SK-N-SH (cell line): ENCODE measurements around the gene RGPD3. TPM values are rescaled to one million over a fixed set of nuclear protein-coding genes. Genes with fewer than 3 reads are reported as not detected.

Experiments used
- CTCF ChIA-PET: fragments of 300-600, 350-600 bp; formaldehyde crosslinking; extraction: SDS; loops from one replicate; lab custom pipeline; 2021; lab: Yijun Ruan, JAX
- POLR2A ChIA-PET: fragments of 350-600 bp; sonication (Branson Sonifier 250); formaldehyde crosslinking; extraction: SDS; loops from one replicate; lab custom pipeline; 2020; ENCODE audit warnings: antibody characterized with exemption, inconsistent platforms; lab: Yijun Ruan, JAX
- DNase-seq: peaks from one replicate; pipeline ENCODE4 v3.0.0; 2012
- H2AFZ ChIP-seq: fragments of 200-600 bp; sonication (generic); 2 replicates; pipeline ENCODE4 v1.8.1; 2016; ENCODE audit warnings: antibody characterized with exemption, mild to moderate bottlenecking, low read depth
- H3F3A ChIP-seq: fragments of 200-600 bp; sonication (generic); replicated peaks from 2 replicates; pipeline ENCODE3; 2016; ENCODE audit warnings: antibody characterized with exemption, mild to moderate bottlenecking; ENCODE audit not compliant: insufficient read depth
- H3K27ac ChIP-seq, 2 experiments: fragments of 200-500 bp in 1 of 2; fragments of 200-600 bp in 1 of 2; sonication (Bioruptor generic) in 1 of 2; sonication (generic), shearing (Covaris generic) in 1 of 2; 2 replicates each; pipeline versions ENCODE4 v1.5.1 to v1.6.1; 2014 to 2016; ENCODE audit warnings: low read depth in 2 of 2, inconsistent platforms in 1 of 2, low read length in 1 of 2, mild to moderate bottlenecking in 1 of 2, mixed read lengths in 1 of 2
- H3K27me3 ChIP-seq: fragments of 200-600 bp; sonication (generic), shearing (Covaris generic); 2 replicates; pipeline ENCODE4 v1.6.1; 2016; ENCODE audit warnings: mixed run types; ENCODE audit not compliant: insufficient read depth
- H3K36me3 ChIP-seq, 2 experiments: fragments of 200-500 bp in 1 of 2; fragments of 200-600 bp in 1 of 2; sonication (Bioruptor generic) in 1 of 2; sonication (generic) in 1 of 2; replicated peaks in 1 of 2; 2 replicates each; pipeline versions ENCODE3 to v1.5.1; 2014 to 2016; ENCODE audit warnings: low read length in 1 of 2, mild to moderate bottlenecking in 1 of 2; ENCODE audit not compliant: insufficient read depth in 2 of 2, control insufficient read depth in 1 of 2
- H3K4me1 ChIP-seq, 2 experiments: fragments of 200-500 bp in 1 of 2; fragments of 200-600 bp in 1 of 2; sonication (Bioruptor generic) in 1 of 2; sonication (generic), shearing (Covaris generic) in 1 of 2; 2 replicates each; pipeline versions ENCODE4 v1.5.1 to v1.6.1; 2014 to 2016; ENCODE audit warnings: low read depth in 1 of 2, low read length in 1 of 2, mixed run types in 1 of 2; ENCODE audit not compliant: insufficient read depth in 2 of 2, control insufficient read depth in 1 of 2
- H3K4me2 ChIP-seq: fragments of 200-600 bp; sonication (generic), shearing (Covaris generic); 2 replicates; pipeline ENCODE4 v1.6.1; 2017; ENCODE audit warnings: mixed run types
- H3K4me3 ChIP-seq, 2 experiments: fragments of 200-500 bp in 1 of 2; fragments of 200-600 bp in 1 of 2; sonication (Bioruptor generic) in 1 of 2; sonication (generic), shearing (Covaris generic) in 1 of 2; 2 replicates each; pipeline versions ENCODE4 v1.5.1 to v1.8.1; 2014 to 2016; ENCODE audit warnings: low read depth in 2 of 2, inconsistent platforms in 1 of 2, low read length in 1 of 2, mild to moderate bottlenecking in 1 of 2, mixed read lengths in 1 of 2, moderate library complexity in 1 of 2
- H3K79me2 ChIP-seq: fragments of 200-600 bp; sonication (generic); 2 replicates; pipeline ENCODE4 v1.8.1; 2017; ENCODE audit warnings: mild to moderate bottlenecking; ENCODE audit not compliant: insufficient read depth
- H3K9ac ChIP-seq: fragments of 200-600 bp; sonication (generic); 2 replicates; pipeline ENCODE4 v1.6.1; 2017; ENCODE audit warnings: mixed run types
- H3K9me2 ChIP-seq: fragments of 200-600 bp; sonication (generic); 2 replicates; pipeline ENCODE4 v1.6.1; 2017; ENCODE audit warnings: mixed run types
- H3K9me3 ChIP-seq: fragments of 200-600 bp; sonication (generic); 2 replicates; pipeline ENCODE4 v1.6.1; 2017; ENCODE audit warnings: mixed run types, mild to moderate bottlenecking, moderate library complexity
- H4K20me1 ChIP-seq: fragments of 200-600 bp; sonication (generic); 2 replicates; pipeline ENCODE4 v1.6.1; 2017; ENCODE audit warnings: mild to moderate bottlenecking, mixed run types; ENCODE audit not compliant: insufficient read depth
- CHD2 ChIP-seq: fragments of 150-350 bp; IDR thresholded peaks from 2 replicates; pipeline ENCODE4 v1.6.1; 2018; ENCODE audit warnings: low read length; ENCODE audit not compliant: partially characterized antibody
- CTCF ChIP-seq: fragments of 200-600 bp; sonication (generic); IDR thresholded peaks from 2 replicates; pipeline ENCODE4 v1.6.1; 2017; ENCODE audit warnings: antibody characterized with exemption, mild to moderate bottlenecking, moderate library complexity
- EP300 ChIP-seq, 2 experiments: IDR thresholded peaks; 2 replicates each; pipeline versions ENCODE4 v1.4.0 to v1.6.1; 2012; ENCODE audit warnings: borderline replicate concordance in 1 of 2, low read depth in 1 of 2, low read length in 1 of 2
- EZH2phosphoT487 ChIP-seq: fragments of 200-600 bp; sonication (generic); IDR thresholded peaks from 2 replicates; pipeline ENCODE4 v1.6.1; 2017; ENCODE audit warnings: low read depth, mixed run types, mild to moderate bottlenecking, antibody characterized with exemption, moderate library complexity, borderline replicate concordance
- GABPA ChIP-seq: IDR thresholded peaks from 2 replicates; pipeline ENCODE4 v1.4.0; 2012; ENCODE audit warnings: low read depth, mild to moderate bottlenecking
- GATA2 ChIP-seq: sonication (generic); formaldehyde crosslinking; IDR thresholded peaks from 2 replicates; pipeline ENCODE4 v1.5.0; 2020; ENCODE audit warnings: mild to moderate bottlenecking, missing genetic modification reagents
- IRF3 ChIP-seq: fragments of 150-350 bp; IDR thresholded peaks from 2 replicates; pipeline ENCODE4 v1.6.1; 2016; ENCODE audit warnings: mild to moderate bottlenecking, low read depth, low read length
- JUND ChIP-seq: IDR thresholded peaks from 2 replicates; pipeline ENCODE4 v1.4.0; 2012
- MXI1 ChIP-seq: IDR thresholded peaks from 2 replicates; pipeline ENCODE4 v1.6.1; 2012; ENCODE audit warnings: mild to moderate bottlenecking, low read depth, low read length, improper control_type of control experiment
- POLR2AphosphoS5 ChIP-seq: IDR thresholded peaks from 2 replicates; pipeline ENCODE4 v1.6.1; 2012; ENCODE audit warnings: low read depth, low read length
- RAD21 ChIP-seq: IDR thresholded peaks from 2 replicates; pipeline ENCODE4 v1.6.1; 2012; ENCODE audit warnings: mild to moderate bottlenecking, low read length
- RCOR1 ChIP-seq: fragments of 150-350 bp; IDR thresholded peaks from 2 replicates; pipeline ENCODE4 v1.6.1; 2017; ENCODE audit warnings: antibody characterized with exemption, low read length
- REST ChIP-seq: IDR thresholded peaks from 2 replicates; pipeline ENCODE4 v1.6.1; 2012; ENCODE audit warnings: mild to moderate bottlenecking, low read depth, low read length, moderate library complexity
- RFX5 ChIP-seq: IDR thresholded peaks from 2 replicates; pipeline ENCODE4 v1.6.1; 2012; ENCODE audit warnings: mild to moderate bottlenecking, improper control_type of control experiment, low read length
- TAF1 ChIP-seq: IDR thresholded peaks from 2 replicates; pipeline ENCODE4 v1.6.1; 2012; ENCODE audit warnings: low read depth, mild to moderate bottlenecking, low read length, moderate library complexity, borderline replicate concordance
- USF1 ChIP-seq: IDR thresholded peaks from 2 replicates; pipeline ENCODE4 v1.4.0; 2012; ENCODE audit warnings: low read depth, borderline replicate concordance
- WGBS: methylation state at CpG from one replicate; pipeline ENCODE4 v1.1.6; 2017; ENCODE audit warnings: low lambda C conversion rate; 5-methylcytosine and 5-hydroxymethylcytosine counted together
- polyA plus RNA-seq, 3 experiments: library from polyadenylated mRNA; depleted of rRNA; stranded (reverse); fragments of >200 nt; gene quantifications; 2 replicates each; pipeline ENCODE4 v1.2.3, GENCODE V29; 2012
- TF ChIP-seq, protein P1 (sequence below): IDR thresholded peaks from 2 replicates; pipeline ENCODE4; 2012
- TF ChIP-seq, protein P2 (sequence below): IDR thresholded peaks from 2 replicates; pipeline ENCODE4 v1.4.0; 2012; ENCODE audit warnings: low read depth, borderline replicate concordance

Gene RGPD3
- polyA plus RNA-seq, 1 of the 3 experiments (the other 2 are of a cell fraction): 0.05 TPM

DNA sequence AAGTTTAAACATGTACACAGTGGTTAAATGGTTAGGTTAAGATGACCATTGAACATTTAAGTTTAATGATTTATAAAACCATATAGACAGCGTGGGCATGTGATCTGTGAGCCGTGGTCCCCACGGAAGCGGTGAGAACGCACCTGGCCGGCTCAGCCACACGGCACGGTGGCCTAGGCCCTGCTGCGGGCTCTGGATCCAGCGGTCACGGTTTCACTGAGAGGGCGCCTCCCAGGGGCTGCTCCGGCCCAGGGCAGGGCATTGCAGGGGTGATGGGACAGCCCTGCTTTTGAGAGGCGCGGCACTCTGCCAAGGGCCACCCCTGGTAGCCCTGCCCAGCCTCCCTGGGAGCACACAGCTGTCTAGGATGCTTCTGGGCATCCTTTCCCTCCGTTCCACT is 124.9 kb downstream of the RGPD3 start:
- H3K4me3 ChIP-seq: no peak overlapping the region
- ChIA-PET POLR2A (no interaction called here), CTCF (no interaction called here)
- H2AFZ ChIP-seq: no peak overlapping the region
- H3K27me3 ChIP-seq: no peaks in the 10 kb centered on the region
- no peaks in the 10 kb centered on the region for H3K36me3 ChIP-seq
- no peaks in the 10 kb centered on the region for H3K79me2 ChIP-seq
- no peak for TF ChIP-seq JUND
- no peak for TF ChIP-seq RAD21
- no peak for TF ChIP-seq RCOR1
- TF ChIP-seq POLR2AphosphoS5: no peak
- TF ChIP-seq IRF3: no peak
- no peak for TF ChIP-seq USF1
- TF ChIP-seq RFX5: no peak
- TF ChIP-seq, protein P1, sequence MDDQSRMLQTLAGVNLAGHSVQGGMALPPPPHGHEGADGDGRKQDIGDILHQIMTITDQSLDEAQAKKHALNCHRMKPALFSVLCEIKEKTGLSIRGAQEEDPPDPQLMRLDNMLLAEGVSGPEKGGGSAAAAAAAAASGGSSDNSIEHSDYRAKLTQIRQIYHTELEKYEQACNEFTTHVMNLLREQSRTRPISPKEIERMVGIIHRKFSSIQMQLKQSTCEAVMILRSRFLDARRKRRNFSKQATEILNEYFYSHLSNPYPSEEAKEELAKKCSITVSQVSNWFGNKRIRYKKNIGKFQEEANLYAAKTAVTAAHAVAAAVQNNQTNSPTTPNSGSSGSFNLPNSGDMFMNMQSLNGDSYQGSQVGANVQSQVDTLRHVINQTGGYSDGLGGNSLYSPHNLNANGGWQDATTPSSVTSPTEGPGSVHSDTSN: no peak
- TF ChIP-seq GABPA: no peak
- TF ChIP-seq EP300 (IDR thresholded peaks at IDR 0.05; ENCODE audit: borderline replicate concordance in 1 of 2, low read depth in 1 of 2, low read length in 1 of 2): no peak
- TF ChIP-seq MXI1: no peak
- DNase-seq: no peak
- no peak overlapping the region for H3K4me2 ChIP-seq
- H3K9me2 ChIP-seq: no peaks in the 10 kb centered on the region
- no peak overlapping the region for H3K27ac ChIP-seq
- H3K9ac ChIP-seq: no peak overlapping the region
- whole genome bisulfite sequencing: 72% methylated on average over 11 of the region's 16 CpGs
- peaks cover 0 to 12% of the 10 kb centered on the region in 2 experiments; a peak in 2 of 4 replicates for H3K4me1 ChIP-seq
- H3F3A ChIP-seq: no peaks in the 10 kb centered on the region
- no peaks in the 10 kb centered on the region for H4K20me1 ChIP-seq
- no peaks in the 10 kb centered on the region for H3K9me3 ChIP-seq

DNA sequence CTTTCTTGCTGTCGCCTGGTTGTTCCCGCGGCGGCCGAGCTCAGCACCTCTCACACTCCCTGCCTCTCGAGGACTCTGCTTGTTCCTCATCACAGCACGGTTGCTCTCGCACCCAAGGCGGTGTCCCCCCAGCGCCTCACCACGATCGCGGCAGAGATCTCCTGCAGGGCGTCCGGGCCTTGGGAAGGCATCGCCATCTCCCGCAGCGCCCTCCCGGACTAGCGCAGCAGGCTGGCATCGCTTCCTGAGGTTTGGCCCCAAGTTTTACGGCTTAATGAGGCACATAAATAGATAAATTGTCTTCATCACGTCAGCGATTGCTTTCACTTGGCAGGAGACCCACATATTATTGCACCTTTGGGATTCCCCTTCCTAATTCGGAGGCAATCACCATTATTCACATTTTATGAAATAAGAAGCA is 125.4 kb downstream of the RGPD3 start:
- Histone ChIP-seq H3K4me3 (no peak overlapping the region), H3F3A (no peaks in the 10 kb centered on the region), H3K9me2 (no peaks in the 10 kb centered on the region), H3K79me2 (no peaks in the 10 kb centered on the region), H3K36me3 (no peaks in the 10 kb centered on the region), H3K9me3 (no peaks in the 10 kb centered on the region), H3K4me2 (no peak overlapping the region), H3K9ac (no peak overlapping the region), H4K20me1 (no peaks in the 10 kb centered on the region), H3K27ac (no peak overlapping the region), H3K4me1 (peaks cover 0 to 12% of the 10 kb centered on the region in 2 experiments; a peak in 2 of 4 replicates), H2AFZ (no peak overlapping the region), H3K27me3 (no peaks in the 10 kb centered on the region)
- POLR2A ChIA-PET: no interaction called here
- CTCF ChIA-PET: no interaction called here
- no peak for DNase-seq
- WGBS: 75% methylated on average over 25 of the region's 25 CpGs
- TF ChIP-seq EZH2phosphoT487 (no peak), REST (no peak), GABPA (no peak), TAF1 (no peak), CHD2 (no peak), RAD21 (no peak), GATA2 (no peak), CTCF (no peak)
- TF ChIP-seq, protein P2, sequence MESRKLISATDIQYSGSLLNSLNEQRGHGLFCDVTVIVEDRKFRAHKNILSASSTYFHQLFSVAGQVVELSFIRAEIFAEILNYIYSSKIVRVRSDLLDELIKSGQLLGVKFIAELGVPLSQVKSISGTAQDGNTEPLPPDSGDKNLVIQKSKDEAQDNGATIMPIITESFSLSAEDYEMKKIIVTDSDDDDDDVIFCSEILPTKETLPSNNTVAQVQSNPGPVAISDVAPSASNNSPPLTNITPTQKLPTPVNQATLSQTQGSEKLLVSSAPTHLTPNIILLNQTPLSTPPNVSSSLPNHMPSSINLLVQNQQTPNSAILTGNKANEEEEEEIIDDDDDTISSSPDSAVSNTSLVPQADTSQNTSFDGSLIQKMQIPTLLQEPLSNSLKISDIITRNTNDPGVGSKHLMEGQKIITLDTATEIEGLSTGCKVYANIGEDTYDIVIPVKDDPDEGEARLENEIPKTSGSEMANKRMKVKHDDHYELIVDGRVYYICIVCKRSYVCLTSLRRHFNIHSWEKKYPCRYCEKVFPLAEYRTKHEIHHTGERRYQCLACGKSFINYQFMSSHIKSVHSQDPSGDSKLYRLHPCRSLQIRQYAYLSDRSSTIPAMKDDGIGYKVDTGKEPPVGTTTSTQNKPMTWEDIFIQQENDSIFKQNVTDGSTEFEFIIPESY: no peak
